Tibial nerve (tissue), 4 donors: ENCODE measurements around the gene ACTL7B.

Experiments used
- EP300 ChIP-seq, 2 donors: sonication (generic); formaldehyde crosslinking; IDR thresholded peaks; one replicate each; pipeline ENCODE4 v1.6.1; 2017; ENCODE audit warnings: antibody characterized with exemption in 2 of 2, mild to moderate bottlenecking in 1 of 2
- POLR2A ChIP-seq, 2 donors: fragments of 450-650 bp; IDR thresholded peaks; one replicate each; pipeline ENCODE4 v1.6.1; 2017; ENCODE audit warnings: antibody characterized with exemption in 2 of 2, mild to moderate bottlenecking in 2 of 2, moderate library complexity in 2 of 2
- TF ChIP-seq, protein P1 (sequence below), 5 experiments: fragments of 200-600 bp in 3 of 5; fragments of 450-650 bp in 2 of 5; sonication (generic) in 3 of 5; IDR thresholded peaks; one replicate each; pipeline ENCODE4 v1.5.1; 2016 to 2019; ENCODE audit warnings: antibody characterized with exemption in 5 of 5, mild to moderate bottlenecking in 3 of 5, moderate library complexity in 2 of 5

DNA sequence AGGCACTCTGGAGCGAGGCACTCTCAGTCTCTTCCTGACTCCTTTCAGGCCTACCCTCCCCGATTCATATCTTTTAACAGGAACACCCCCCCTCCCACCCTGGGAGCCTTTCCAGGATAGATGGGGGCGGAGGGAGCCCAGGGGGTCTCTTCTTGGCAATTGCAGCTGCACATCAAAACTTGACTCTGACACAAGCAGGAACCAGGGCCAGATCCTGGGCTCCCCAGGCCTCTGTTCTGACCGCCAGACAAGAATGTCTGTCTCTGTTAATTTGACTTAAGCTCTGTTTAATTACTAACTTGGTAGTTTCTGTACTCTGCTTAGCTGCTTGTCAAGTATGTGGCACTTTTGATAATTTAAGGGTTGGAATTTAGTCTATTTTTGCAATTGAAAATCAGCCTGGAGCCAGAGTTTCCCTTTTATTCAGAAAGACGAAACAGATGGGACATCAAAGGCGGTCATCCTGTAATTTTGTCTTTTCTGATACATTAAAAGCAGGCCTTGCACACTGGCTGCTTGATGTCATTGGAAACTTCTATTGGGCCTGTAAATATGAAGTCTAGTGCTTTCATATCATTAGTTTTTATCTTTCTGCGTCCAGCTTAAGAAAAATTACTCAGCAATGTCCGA, 43.3 kb downstream of the ACTL7B start:
- TF ChIP-seq, protein P1, sequence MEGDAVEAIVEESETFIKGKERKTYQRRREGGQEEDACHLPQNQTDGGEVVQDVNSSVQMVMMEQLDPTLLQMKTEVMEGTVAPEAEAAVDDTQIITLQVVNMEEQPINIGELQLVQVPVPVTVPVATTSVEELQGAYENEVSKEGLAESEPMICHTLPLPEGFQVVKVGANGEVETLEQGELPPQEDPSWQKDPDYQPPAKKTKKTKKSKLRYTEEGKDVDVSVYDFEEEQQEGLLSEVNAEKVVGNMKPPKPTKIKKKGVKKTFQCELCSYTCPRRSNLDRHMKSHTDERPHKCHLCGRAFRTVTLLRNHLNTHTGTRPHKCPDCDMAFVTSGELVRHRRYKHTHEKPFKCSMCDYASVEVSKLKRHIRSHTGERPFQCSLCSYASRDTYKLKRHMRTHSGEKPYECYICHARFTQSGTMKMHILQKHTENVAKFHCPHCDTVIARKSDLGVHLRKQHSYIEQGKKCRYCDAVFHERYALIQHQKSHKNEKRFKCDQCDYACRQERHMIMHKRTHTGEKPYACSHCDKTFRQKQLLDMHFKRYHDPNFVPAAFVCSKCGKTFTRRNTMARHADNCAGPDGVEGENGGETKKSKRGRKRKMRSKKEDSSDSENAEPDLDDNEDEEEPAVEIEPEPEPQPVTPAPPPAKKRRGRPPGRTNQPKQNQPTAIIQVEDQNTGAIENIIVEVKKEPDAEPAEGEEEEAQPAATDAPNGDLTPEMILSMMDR (IDR thresholded peaks at IDR 0.05): no peak
- TF ChIP-seq POLR2A (IDR thresholded peaks at IDR 0.05): no peak
- TF ChIP-seq EP300 (IDR thresholded peaks at IDR 0.05): no peak
